ENCODE measurements around the gene AGTRAP.

The AGTRAP gene

GRCh38 chr1:11728126-11728806 is 7.7 kb upstream of the AGTRAP start:
- no peak overlapping the region for H3K4me3 ChIP-seq (ENCODE audit: low read depth in 1 of 2, low read length in 2 of 2)
- no peaks in the 10 kb centered on the region for H3K36me3 ChIP-seq (ENCODE audit: insufficient read depth, low read length)
- no peak for TF ChIP-seq CTCF (IDR thresholded peaks at IDR 0.05; ENCODE audit: borderline replicate concordance, extremely low read depth, low read length, poor library complexity, severe bottlenecking)
- no peak for TF ChIP-seq EZH2 (IDR thresholded peaks at IDR 0.05; ENCODE audit: borderline replicate concordance, low read depth, low read length, severe bottlenecking)
- no peak overlapping the region for H3K27ac ChIP-seq (ENCODE audit: low read length)
- no peaks in the 10 kb centered on the region for H3K79me2 ChIP-seq (ENCODE audit: insufficient read depth, low read length)
- no peaks in the 10 kb centered on the region; the same call in 1 of the 2 replicates for H4K20me1 ChIP-seq (ENCODE audit: insufficient read depth, low read length)
- no peaks in the 10 kb centered on the region for H3K27me3 ChIP-seq (ENCODE audit: insufficient read depth, low read length, poor library complexity)
- no peak overlapping the region for H3K4me2 ChIP-seq (ENCODE audit: insufficient read depth, low read length)
- H3K4me1 ChIP-seq (ENCODE audit: insufficient read depth, low read length), result peaks cover 32% of the 10 kb centered on the region
- no peak for ATAC-seq (ENCODE audit: insufficient read depth, low read depth)
- no peak overlapping the region for H2AFZ ChIP-seq (ENCODE audit: low read depth, low read length)
- H3K9ac ChIP-seq (ENCODE audit: low read depth, low read length), result no peak overlapping the region
- DNase-seq, result no peak
- H3K9me3 ChIP-seq (ENCODE audit: insufficient read depth, low read length, severe bottlenecking), result no peaks in the 10 kb centered on the region

GRCh38 chr1:11729155-11729497 is 6.8 kb upstream of the AGTRAP start:
- Histone ChIP-seq H3K4me1 (ENCODE audit: insufficient read depth, low read length) (peaks cover 32% of the 10 kb centered on the region), H3K9me3 (ENCODE audit: insufficient read depth, low read length, severe bottlenecking) (no peaks in the 10 kb centered on the region), H3K9ac (ENCODE audit: low read depth, low read length) (no peak overlapping the region), H3K27ac (ENCODE audit: low read length) (no peak overlapping the region), H2AFZ (ENCODE audit: low read depth, low read length) (no peak overlapping the region), H3K36me3 (ENCODE audit: insufficient read depth, low read length) (no peaks in the 10 kb centered on the region), H3K79me2 (ENCODE audit: insufficient read depth, low read length) (no peaks in the 10 kb centered on the region), H4K20me1 (ENCODE audit: insufficient read depth, low read length) (no peaks in the 10 kb centered on the region; the same call in 1 of the 2 replicates), H3K4me3 (ENCODE audit: low read depth in 1 of 2, low read length in 2 of 2) (no peak overlapping the region), H3K4me2 (ENCODE audit: insufficient read depth, low read length) (no peak overlapping the region), H3K27me3 (ENCODE audit: insufficient read depth, low read length, poor library complexity) (no peaks in the 10 kb centered on the region)
- TF ChIP-seq EZH2 (IDR thresholded peaks at IDR 0.05; ENCODE audit: borderline replicate concordance, low read depth, low read length, severe bottlenecking), result no peak
- no peak for TF ChIP-seq CTCF (IDR thresholded peaks at IDR 0.05; ENCODE audit: borderline replicate concordance, extremely low read depth, low read length, poor library complexity, severe bottlenecking)
- DNase-seq (no peak), ATAC-seq (ENCODE audit: insufficient read depth, low read depth) (no peak)

- DNase-seq (no peak), ATAC-seq (ENCODE audit: insufficient read depth, low read depth) (no peak)
- no peak for TF ChIP-seq CTCF (IDR thresholded peaks at IDR 0.05; ENCODE audit: borderline replicate concordance, extremely low read depth, low read length, poor library complexity, severe bottlenecking)
- no peak for TF ChIP-seq EZH2 (IDR thresholded peaks at IDR 0.05; ENCODE audit: borderline replicate concordance, low read depth, low read length, severe bottlenecking)
- Histone ChIP-seq H2AFZ (ENCODE audit: low read depth, low read length) (no peak overlapping the region), H3K27ac (ENCODE audit: low read length) (no peak overlapping the region), H3K9ac (ENCODE audit: low read depth, low read length) (no peak overlapping the region), H3K79me2 (ENCODE audit: insufficient read depth, low read length) (no peaks in the 10 kb centered on the region), H3K9me3 (ENCODE audit: insufficient read depth, low read length, severe bottlenecking) (no peaks in the 10 kb centered on the region), H3K4me3 (ENCODE audit: low read depth in 1 of 2, low read length in 2 of 2) (no peak overlapping the region), H3K36me3 (ENCODE audit: insufficient read depth, low read length) (no peaks in the 10 kb centered on the region), H3K4me1 (ENCODE audit: insufficient read depth, low read length) (peaks cover 32% of the 10 kb centered on the region), H4K20me1 (ENCODE audit: insufficient read depth, low read length) (no peaks in the 10 kb centered on the region; the same call in 1 of the 2 replicates), H3K27me3 (ENCODE audit: insufficient read depth, low read length, poor library complexity) (no peaks in the 10 kb centered on the region), H3K4me2 (ENCODE audit: insufficient read depth, low read length) (peak overlapping the region; percentile 22; the same call in 1 of the 2 replicates)
These were observed 6.2 kb upstream of the AGTRAP start for GRCh38 chr1:11729498-11730428.

All from DND-41 (cell line).